GM21367 (cell line): ENCODE results near the gene TSPAN18.

ENCODE experiments used
- ATAC-seq: cut with Tn5 transposase; IDR thresholded peaks from one replicate; pipeline ENCODE4 v1.9.1; 2021; ENCODE audit not compliant: unreplicated experiment

The TSPAN18 gene

DNA sequence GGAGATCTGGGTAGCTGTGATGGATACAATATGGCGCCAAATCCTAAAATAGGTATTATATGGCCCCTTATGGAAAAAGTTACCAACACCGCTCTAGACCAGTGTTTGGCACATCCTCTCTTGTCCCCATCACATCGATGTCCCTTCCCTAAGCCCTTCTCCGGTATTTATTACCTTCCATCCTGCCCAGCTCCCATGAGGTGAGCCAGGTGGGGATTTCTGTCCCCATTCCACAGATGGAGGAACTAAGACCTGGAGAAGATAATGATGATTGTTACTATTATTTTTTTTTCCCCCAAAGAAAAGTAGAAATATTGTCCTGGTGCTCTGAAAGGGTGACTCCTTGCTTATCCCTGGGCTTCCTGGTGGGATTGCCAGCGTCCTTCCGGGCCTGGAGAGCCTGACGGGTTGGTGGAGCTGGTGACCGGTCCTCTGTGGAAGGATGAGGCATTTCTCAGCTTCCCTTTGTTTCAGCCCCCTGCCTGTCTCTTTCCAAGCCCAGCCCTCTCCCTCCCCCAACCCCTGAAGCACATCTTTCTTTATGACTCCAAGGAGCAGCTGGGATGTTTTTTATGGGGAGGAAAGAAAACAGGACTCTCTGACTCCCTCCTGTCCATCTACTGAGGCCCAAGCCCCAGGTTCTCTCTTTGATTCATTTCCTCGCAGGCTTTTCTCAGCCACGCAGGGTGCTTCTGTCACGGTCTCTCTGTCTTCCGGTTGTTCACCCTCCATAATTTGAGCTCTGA lies 158.5 kb downstream of the TSPAN18 start:
- ATAC-seq: no peak

DNA sequence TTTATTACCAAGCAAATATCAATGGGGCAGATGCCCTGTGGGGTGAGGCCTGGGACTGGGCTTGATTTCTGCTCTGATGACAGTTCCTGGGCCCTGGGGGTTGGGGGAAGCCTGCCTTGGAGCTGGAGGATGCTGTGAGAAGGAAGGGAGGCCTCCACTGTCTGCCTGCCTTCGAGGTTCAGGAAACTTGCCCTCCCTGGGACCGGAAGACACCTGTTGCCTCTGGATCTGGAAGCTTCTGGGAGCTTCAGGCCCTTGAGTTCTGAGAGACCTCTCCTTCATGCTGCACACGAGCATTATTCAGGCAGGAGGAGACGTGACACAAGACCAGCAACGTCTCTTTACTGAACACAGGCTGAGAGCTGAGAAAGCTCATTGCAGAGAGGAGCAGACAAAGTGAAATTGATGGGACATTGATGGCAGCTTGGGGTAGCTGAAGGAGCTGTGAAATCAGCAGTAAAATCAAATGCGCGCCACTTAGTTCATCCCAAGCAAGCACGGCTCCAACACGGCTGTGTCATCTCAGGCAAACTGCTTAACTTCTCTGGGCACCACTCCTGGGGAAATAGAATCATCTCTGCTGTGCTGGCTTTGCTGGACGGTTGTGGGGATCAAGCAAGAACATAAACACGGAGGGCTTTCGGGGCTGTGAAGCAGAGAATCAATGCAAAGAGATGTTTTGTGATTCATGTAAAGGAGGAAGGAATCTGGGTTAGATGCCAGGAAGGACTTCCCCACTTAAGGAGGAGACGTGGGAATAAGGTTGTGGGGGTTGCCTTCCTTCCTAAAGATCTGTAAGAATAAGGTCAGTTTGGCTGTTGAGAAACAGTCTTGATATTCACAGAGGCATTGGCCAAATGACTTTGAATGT lies 159.4 kb downstream of the TSPAN18 start:
- ATAC-seq: no peak

- ATAC-seq: no peak
Measured at GRCh38 chr11:44886790-44887140, 160.0 kb downstream of the TSPAN18 start.

DNA sequence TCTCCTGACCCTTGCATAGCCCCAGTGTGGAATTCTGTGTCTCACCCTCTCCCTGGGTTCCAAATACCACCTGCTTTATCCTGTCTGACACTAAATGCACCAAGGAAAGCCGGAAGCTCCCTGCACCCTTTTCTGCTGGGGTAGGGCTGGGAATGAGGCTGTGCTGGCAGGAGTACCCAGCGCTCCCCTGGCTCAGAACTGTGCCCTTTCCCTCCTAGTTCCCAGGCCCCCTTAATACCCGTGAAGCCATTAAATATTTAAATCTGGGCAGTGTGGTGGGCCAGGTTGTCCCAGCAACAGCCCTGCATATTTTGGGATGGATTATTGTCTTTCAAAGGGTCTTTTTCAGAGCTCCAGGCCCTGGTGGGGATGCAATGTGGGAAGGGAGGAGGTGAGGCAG lies 160.9 kb downstream of the TSPAN18 start:
- ATAC-seq: no peak

GRCh38 chr11:44889266-44889665 lies 162.5 kb downstream of the TSPAN18 start:
- no peak for ATAC-seq

- no peak for ATAC-seq
Measured at GRCh38 chr11:44892843-44893242, 166.1 kb downstream of the TSPAN18 start.

DNA sequence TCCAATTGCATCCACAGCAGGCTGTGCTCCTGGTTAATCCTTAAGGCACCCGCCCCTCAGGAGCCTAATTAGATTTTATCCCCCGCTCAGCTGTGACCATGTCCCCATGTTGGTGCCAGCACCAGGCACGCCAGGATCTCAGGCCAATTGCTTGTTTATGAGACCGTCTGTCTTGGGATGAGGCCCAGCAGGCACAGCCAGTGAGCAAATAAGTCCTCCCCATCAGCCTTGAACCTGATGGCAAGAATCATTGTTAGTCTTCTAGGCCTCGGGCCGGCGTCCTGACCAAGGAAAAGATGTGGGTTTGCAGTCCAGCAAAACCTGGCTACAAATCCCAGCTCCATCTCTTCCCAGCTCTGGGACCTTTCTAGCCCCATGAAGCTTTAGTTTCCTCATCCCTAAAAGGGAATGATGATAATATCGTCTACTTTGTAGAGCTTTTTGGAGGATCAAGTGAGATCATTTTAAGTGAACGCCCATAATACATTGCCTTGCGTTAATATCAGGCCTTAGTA lies 166.6 kb downstream of the TSPAN18 start:
- no peak for ATAC-seq

- ATAC-seq: no peak
Measured at GRCh38 chr11:44893846-44894617, 167.3 kb downstream of the TSPAN18 start.

DNA sequence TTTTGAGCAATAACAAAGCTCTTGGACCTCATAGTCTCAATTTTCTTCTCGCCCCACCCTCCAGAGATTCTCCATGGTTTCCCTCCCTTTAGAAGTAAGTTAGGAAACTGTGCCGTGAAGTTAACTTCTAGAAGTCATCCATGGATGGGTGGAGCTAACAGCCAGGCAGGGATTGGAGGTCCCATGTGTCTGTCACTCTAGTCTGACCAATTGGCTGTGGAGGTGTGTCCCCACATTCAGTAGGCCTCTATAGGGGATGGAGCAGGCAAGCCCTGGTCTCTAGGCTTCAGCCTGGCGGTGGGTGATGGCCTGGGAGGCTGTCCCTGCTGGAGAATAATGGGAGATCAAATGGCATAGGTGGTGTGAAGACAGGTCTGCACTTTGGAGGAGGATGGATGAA lies 173.2 kb downstream of the TSPAN18 start:
- ATAC-seq: no peak

DNA sequence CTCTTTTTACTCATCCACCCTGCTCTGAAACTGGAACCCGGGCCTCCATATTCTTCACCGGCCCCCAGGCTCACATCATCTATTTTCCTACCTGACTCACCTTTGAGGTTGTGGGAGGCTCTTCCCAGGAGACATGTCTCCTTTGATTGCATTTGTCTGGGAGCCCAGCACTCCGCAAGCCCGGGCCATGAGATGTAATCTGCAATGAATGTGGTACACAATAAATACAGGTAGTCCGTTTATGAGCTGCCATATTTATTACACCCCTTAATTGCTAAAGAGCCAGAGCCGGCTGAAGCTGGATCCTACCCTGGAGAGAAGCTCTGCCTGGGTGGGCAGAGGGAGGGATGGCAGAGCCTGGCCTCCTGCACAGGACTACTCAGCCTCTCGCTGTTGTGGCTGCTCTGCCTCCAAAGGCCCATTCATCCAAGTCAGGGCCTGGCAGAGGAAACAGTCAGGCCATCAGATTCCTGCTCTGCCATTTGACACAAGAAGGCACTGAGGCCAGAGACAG lies 174.4 kb downstream of the TSPAN18 start:
- ATAC-seq: no peak

DNA sequence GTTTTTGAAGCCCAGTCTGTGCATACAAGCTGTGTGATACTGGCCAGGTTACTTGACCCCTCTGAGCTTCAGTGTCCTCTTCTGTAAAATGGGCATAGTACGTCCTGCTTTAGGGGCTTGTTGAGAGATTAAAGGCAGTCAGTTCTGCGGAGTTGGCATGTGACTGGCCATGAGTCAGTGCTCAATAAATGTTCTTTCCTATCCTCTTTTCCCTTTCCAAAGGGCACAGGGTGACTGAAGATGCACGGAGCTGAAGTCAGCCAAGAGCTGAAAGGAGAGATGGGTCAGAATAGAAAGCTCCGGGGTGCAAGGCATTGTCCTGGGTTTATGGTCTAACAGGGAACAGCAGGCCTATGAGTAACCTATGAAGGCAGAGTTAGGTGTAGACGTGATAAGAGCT lies 175.0 kb downstream of the TSPAN18 start:
- ATAC-seq: no peak

DNA sequence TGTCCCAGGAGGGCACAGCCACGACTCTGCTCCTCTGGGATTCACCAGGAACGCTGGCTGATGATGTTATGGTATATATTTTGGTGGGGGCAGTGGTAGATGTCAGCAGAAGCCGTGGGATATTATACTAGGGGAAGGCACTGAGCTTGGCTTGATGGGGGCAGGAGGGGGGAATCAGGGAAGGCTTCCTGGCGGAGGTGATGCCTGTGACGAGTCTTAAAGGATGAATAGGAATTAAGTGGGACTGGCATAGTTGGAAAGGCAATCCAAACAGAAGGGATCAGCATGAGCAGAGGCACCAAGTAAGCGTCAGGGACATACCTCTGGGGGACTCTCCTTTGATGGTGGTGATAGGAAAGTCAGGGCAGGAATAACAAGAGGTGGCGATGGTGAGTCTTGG lies 176.3 kb downstream of the TSPAN18 start:
- no peak for ATAC-seq

- no peak for ATAC-seq
Measured at GRCh38 chr11:44903518-44903917, 176.8 kb downstream of the TSPAN18 start.

DNA sequence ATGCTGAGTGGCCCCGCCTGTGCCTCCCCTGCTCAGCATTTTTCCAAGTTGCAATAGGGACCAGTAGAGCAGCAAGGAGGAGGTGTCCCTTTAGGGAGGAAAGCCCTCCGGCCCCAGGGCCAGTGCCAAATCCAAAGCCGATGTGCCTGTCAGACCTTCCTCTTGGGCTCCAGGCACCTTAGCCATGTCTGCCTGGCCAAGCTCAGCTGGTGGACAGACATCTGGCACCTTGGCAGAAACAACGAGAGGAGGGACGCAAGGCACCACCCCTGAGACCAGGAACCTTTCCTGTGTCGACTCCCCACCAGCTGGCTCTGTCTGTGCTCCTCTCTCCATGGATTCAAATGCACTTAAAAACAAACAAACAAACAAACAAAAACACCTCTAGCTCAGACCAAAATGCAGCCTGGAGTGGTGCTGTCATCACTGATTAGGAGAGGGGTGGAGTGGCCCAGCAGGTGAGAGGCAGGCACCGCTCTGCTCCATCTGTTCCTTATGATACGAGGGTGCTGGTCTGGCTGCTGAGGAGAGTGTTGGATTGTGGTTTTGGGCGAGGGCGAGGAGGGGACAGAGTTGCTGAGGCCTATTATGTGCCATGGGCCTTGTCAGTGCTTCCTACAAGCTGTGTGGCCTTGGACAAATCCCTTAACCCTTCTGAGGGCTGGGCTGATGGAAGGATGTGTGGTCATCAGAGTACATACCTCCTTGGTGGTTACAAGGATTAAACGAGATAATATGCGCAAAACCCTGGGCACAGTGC lies 177.7 kb downstream of the TSPAN18 start:
- ATAC-seq: no peak

DNA sequence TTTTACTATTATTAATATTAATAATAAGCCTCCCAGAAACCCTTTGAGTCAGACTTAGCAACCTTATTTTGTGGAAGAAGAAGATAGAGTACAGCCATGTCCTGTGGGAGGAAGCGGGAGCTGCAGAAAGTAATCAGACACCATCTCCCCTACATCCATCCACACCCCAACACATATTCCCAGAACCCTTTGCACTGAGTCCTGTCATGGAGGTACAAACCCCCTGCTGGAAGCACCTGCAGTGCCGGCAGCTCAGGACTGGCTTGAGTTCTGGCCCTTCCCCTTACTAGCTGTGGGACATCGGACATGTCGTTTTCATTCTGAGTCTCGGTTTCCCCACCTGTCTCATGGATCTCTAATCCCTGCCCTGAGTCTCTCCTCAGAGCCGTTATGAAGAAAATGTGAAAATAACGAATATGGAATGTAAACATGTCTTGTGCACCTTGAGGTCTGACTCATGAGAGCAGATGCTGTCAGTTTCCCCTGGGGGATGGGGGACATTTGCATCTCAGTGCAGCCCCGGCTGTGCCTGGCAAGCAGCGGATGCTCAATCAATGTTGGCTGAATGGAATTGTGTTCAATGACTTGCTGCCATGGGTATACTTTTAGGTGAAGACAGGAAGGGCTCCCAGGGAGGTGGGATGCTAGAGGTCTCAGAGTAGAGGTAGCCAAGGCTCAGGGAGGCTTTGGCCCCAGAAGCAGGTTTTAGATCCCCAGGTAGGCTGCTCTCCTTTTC lies 178.5 kb downstream of the TSPAN18 start:
- no peak for ATAC-seq

DNA sequence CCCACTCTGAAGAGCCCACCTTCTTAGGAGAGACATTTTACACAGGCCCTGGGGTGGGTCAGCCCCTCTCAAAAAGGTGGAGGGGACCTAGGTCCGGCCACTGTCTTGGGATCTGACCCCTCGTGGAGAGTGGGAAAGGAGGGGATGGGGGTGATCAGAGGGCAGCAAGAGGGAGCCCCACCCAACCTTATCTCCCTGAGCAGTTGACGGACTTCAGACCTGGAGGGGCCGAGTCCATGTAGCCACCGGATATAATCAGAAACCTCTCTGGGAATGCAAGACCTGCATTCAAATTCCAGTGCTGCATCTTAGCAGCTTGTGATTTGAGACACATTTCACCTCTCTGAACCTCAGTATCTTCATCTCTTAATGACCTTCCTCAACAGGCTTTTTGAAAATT lies 179.9 kb downstream of the TSPAN18 start:
- no peak for ATAC-seq

DNA sequence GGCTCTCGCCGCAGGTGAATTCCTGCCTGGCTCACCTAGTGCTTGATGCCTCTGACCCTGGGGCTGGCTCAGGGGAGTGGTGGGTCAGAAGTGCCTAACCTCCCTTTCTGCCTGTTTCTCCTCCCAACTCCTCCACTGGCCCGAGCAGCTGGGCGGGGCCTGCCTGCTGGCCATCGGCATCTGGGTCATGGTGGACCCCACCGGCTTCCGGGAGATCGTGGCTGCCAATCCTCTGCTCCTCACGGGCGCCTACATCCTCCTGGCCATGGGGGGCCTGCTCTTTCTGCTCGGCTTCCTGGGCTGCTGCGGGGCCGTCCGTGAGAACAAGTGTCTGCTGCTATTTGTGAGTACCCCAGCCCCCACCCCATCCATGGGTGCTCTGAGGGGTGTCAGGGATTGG lies 182.8 kb downstream of the TSPAN18 start:
- ATAC-seq: no peak

DNA sequence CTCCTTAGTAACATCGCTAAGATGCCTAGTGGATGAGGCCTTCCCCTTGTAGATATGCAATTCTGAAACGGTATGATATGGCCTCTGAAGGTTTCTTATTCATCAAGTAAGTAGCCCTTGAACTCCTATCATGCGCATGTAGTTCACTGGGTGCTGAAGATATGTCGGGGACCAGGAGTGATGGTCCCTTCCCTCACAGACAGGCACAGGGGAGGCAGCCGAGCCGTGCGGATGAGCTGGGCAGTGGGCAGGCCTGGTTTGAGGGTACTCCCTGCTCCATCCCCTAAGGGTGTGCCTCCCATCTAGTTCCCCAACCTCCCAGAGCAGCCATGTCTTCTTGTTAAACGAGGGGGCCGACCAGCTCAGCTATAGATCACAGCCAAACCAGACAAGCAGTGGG lies 183.8 kb downstream of the TSPAN18 start:
- no peak for ATAC-seq

DNA sequence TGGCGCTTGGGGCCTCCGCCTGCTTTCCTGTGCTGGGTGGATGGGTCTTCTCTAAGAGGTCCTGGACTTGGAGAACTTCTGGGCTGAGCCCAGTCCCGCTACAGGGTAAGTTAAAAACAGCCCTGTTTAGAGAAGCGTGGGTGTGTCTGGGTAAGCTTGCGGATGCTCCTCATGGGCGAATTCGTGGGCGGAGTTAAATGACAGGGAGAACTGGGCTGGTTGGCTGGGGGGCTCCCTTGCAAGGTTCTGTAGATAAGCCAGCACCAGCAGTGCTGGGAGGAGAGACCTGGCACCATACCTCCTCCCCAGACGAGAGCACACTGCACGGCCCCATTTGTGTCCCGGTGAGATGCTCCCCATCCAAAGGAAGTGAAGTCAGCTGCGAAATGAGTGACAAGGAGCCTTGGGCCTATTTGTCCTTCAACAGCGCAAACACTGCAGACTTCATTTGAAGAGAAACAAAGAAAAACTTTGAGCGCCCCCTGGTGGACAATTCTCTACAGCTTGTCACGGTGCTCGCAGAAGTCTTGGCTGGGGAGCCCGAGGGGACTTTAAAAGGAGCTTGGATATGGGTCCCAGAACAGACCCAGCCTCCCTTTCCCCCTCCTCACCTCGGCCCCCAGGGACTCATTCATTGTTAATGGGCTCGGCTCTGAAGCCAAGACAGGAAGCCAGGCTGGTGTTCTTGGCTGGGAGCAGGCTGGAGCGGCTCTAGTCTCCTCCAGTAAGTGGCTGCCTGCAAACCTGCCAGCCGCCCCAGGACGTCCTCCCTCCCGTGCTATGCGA lies 184.5 kb downstream of the TSPAN18 start:
- ATAC-seq: peak; percentile 55
